ENCODE results near the gene ZSWIM5. TPM values are rescaled to one million over a fixed set of nuclear protein-coding genes. Genes with fewer than 3 reads are reported as not detected.
"Not testable (repeated sequence)": the region's sequence is repeated elsewhere in the genome, so short reads cannot be mapped to it uniquely, and the experiment has no call there.

Gene ZSWIM5
- total and polyA plus RNA-seq, 9 of the 15 experiments (the other 6 are each of a cell fraction or from before 2014, with no cell fraction given) = under 0.01 to 0.07 (median 0.03) TPM; not detected in 3

- DNase-seq (ENCODE audit: extremely low read depth in 1 of 4, low spot score in 3 of 4) = no peak
- H4K20me1 ChIP-seq (replicated peaks; ENCODE audit: control insufficient read depth, insufficient read depth, low read length) = no peaks in the 10 kb centered on the region
- no peak overlapping the region for H3K4me3 ChIP-seq
- no peak for FAIRE-seq
- BruUV-seq (replicated peaks) = no TSS peak
- ChIA-PET POLR2A (interaction anchor here (1.3 kb wide), 2 partner anchors 12 to 13 kb away, joined by 3 to 4 read pairs; no protein-coding TSS in a partner anchor), CTCF (ENCODE audit: low intra/inter-chr PET ratio) (no interaction called here)
- in situ Hi-C loops (cut with MboI) = no loop called here
- intact Hi-C loops (cut with micrococcal nuclease) = no loop called here
- H2AFZ ChIP-seq (ENCODE audit: low read depth, low read length) = no peak overlapping the region
- no peak overlapping the region for H3K9ac ChIP-seq (ENCODE audit: insufficient read depth in 1 of 2, low read depth in 2 of 2, low read length in 2 of 2)
- TF ChIP-seq ZNF512 (tag; IDR thresholded peaks at IDR 0.05) (peak; percentile 90), ZNF785 (CRISPR knock-in tag; IDR thresholded peaks at IDR 0.05) (no peak)
- H3K36me3 ChIP-seq (ENCODE audit: control insufficient read depth, insufficient read depth, low read length) = no peaks in the 10 kb centered on the region
- ATAC-seq = no peak
- H3K27me3 ChIP-seq (ENCODE audit: control insufficient read depth in 2 of 2, insufficient read depth in 2 of 2, low read length in 2 of 2) = peaks cover 8 to 20% of the 10 kb centered on the region in 2 experiments; a peak in 4 of 5 replicates
- no peaks in the 10 kb centered on the region; the same call in 1 of the 2 replicates for H3K9me3 ChIP-seq (replicated peaks; ENCODE audit: control insufficient read depth, insufficient read depth, low read depth, low read length)
- no peaks in the 10 kb centered on the region; a peak in 1 of 5 replicates for H3K4me1 ChIP-seq (replicated peaks in 1 of 2; ENCODE audit: control insufficient read depth in 2 of 2, insufficient read depth in 2 of 2, low read length in 2 of 2)
- H3K79me2 ChIP-seq (ENCODE audit: control insufficient read depth, insufficient read depth, low read length) = no peaks in the 10 kb centered on the region
- no CpG with 5 or more reads among the region's 1 CpG for WGBS (ENCODE audit: insufficient coverage, low coverage, missing lambda C conversion rate)
- H3K9me1 ChIP-seq (ENCODE audit: control insufficient read depth, insufficient read depth, low read length) = no peaks in the 10 kb centered on the region
- no peak overlapping the region for H3K4me2 ChIP-seq (ENCODE audit: insufficient read depth, low read length)
- H3K27ac ChIP-seq (ENCODE audit: extremely low read depth, low read depth, low read length) = no peak overlapping the region
These were observed 44.1 kb upstream of the ZSWIM5 start for GRCh38 chr1:45250544-45250943.

- peaks cover 4 to 17% of the 10 kb centered on the region in 2 experiments; a peak in 3 of 5 replicates for H3K27me3 ChIP-seq (ENCODE audit: control insufficient read depth in 2 of 2, insufficient read depth in 2 of 2, low read length in 2 of 2)
- intact Hi-C loops (cut with micrococcal nuclease); H3K4me1 ChIP-seq (replicated peaks in 1 of 2; ENCODE audit: control insufficient read depth in 2 of 2, insufficient read depth in 2 of 2, low read length in 2 of 2); ATAC-seq; BruUV-seq (replicated peaks); H3K79me2 ChIP-seq (ENCODE audit: control insufficient read depth, insufficient read depth, low read length); H3K4me2 ChIP-seq (ENCODE audit: insufficient read depth, low read length); H2AFZ ChIP-seq (ENCODE audit: low read depth, low read length); H3K36me3 ChIP-seq (ENCODE audit: control insufficient read depth, insufficient read depth, low read length); POLR2A ChIA-PET; H3K27ac ChIP-seq (ENCODE audit: extremely low read depth, low read depth, low read length); FAIRE-seq; H3K4me3 ChIP-seq; H3K9ac ChIP-seq (ENCODE audit: insufficient read depth in 1 of 2, low read depth in 2 of 2, low read length in 2 of 2); H4K20me1 ChIP-seq (replicated peaks; ENCODE audit: control insufficient read depth, insufficient read depth, low read length); DNase-seq (ENCODE audit: extremely low read depth in 1 of 4, low spot score in 3 of 4); in situ Hi-C loops (cut with MboI); H3K9me1 ChIP-seq (ENCODE audit: control insufficient read depth, insufficient read depth, low read length); CTCF ChIA-PET (ENCODE audit: low intra/inter-chr PET ratio); H3K9me3 ChIP-seq (replicated peaks; ENCODE audit: control insufficient read depth, insufficient read depth, low read depth, low read length): not testable (repeated sequence)
- WGBS (ENCODE audit: insufficient coverage, low coverage, missing lambda C conversion rate) = 30% methylated on average over 21 of the region's 30 CpGs
These were observed 41.6 kb upstream of the ZSWIM5 start for GRCh38 chr1:45248004-45248403.
